Rectal smooth muscle tissue (tissue), 1 donor: ENCODE data around the gene CFL2.
A peak's percentile ranks its signal among the peaks of the same experiment; 100 is the strongest.
"Not testable (repeated sequence)": the region's sequence is repeated elsewhere in the genome, so short reads cannot be mapped to it uniquely, and the experiment has no call there.

Experiments used
- H3K27ac ChIP-seq: one replicate; pipeline ENCODE4 v1.7.0; 2013; ENCODE audit warnings: low read depth, low read length, inconsistent platforms
- H3K27me3 ChIP-seq: one replicate; pipeline ENCODE4 v1.7.0; 2013; ENCODE audit warnings: low read length; ENCODE audit not compliant: control insufficient read depth, insufficient read depth
- H3K36me3 ChIP-seq: one replicate; pipeline ENCODE4 v1.7.0; 2013; ENCODE audit warnings: low read length; ENCODE audit not compliant: control insufficient read depth, insufficient read depth
- H3K4me1 ChIP-seq: one replicate; pipeline ENCODE4 v1.7.0; 2013; ENCODE audit warnings: low read length; ENCODE audit not compliant: control insufficient read depth, insufficient read depth
- H3K4me3 ChIP-seq: one replicate; pipeline ENCODE4 v1.7.0; 2013; ENCODE audit warnings: low read length
- H3K9ac ChIP-seq: one replicate; pipeline ENCODE4 v1.7.0; 2013; ENCODE audit warnings: low read length

The CFL2 gene

DNA sequence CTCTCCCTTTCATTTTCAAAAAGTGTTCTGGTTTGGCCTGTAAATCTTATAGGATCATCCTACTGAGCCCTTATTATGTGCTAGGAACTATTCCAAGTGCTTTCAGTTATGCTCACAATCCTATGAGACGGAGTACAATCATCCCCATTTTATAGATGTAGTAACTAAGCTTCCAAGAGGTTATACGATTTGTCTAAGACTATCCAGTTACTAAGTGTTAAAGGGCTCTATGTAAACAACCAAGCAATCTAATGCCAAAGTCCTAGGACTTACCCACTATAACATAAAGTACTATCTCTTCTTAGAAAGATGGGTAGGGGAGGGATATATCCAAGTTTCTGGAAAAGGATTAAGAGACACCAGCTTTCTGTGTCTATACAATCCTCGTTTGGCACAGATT, 6.7 kb downstream of the CFL2 start:
- Histone ChIP-seq H3K27me3 (no peaks in the 10 kb centered on the region), H3K4me3 (no peak overlapping the region), H3K36me3 (peaks cover 2% of the 10 kb centered on the region), H3K27ac (no peak overlapping the region), H3K9ac (no peak overlapping the region), H3K4me1 (peaks cover 13% of the 10 kb centered on the region)

- H3K27me3 ChIP-seq, result no peaks in the 10 kb centered on the region
- H3K36me3 ChIP-seq, result no peaks in the 10 kb centered on the region
- H3K4me1 ChIP-seq, result no peaks in the 10 kb centered on the region
- no peak overlapping the region for H3K27ac ChIP-seq
- no peak overlapping the region for H3K9ac ChIP-seq
- no peak overlapping the region for H3K4me3 ChIP-seq
These were observed 12.6 kb downstream of the CFL2 start for GRCh38 chr14:34701808-34702207.

DNA sequence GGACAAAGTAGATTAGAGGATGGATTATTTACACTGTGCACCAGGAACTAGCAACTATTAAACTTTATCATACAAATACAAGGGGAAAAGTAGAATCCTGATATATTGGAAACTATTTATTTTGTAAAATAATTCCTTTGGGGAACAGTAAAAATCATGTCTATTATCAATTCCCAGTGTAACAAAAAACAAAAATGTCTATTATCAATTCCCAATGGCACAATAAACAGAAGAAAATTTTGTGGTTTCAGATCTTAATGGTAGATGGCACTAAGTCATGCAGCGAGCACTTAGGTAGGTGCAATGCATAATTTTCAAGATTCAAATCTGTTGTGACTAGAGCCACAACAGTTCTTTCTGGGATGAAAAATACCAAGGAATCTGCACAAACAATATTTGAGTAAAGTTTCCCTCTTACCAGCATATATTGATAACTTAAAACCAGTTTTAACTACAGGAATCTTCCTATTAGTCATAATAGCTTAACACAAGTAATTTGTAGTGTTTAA, 13.7 kb downstream of the CFL2 start:
- H3K4me1 ChIP-seq, result no peaks in the 10 kb centered on the region
- H3K27ac ChIP-seq, result no peak overlapping the region
- H3K9ac ChIP-seq, result no peak overlapping the region
- no peaks in the 10 kb centered on the region for H3K36me3 ChIP-seq
- no peaks in the 10 kb centered on the region for H3K27me3 ChIP-seq
- no peak overlapping the region for H3K4me3 ChIP-seq

DNA sequence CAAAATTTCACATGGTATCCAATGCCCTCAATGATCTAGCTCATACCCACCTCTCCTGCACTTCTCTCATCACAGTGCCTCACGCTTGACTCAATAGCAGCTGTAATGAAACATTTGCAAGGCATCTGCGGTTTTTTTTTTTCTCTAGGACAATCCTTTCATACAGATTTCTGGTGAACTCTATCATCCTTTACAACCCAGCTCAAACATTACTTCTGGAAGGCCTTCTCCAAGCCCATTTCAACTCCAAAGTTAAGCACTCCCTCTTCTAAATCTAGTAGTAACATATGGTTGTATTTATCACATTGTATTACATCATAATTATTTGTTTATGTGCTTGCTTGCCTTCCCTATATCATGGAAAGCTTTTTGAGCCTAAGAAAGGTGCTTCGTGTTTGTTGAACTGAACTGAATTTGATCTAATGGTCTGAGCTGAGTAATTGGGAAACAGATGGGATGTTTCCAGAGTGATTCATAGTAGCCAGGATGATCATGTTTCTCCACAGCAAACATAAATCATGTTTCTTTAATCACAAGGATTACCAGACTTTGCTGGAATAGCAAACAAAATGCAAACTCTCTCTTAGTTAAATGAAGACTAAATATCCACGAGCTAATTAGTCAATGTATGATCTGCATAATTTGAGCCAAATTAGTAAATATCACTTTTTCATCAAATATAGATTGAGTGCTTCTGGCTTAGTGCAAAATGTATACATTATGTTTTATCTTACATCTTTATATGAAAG, 14.3 kb downstream of the CFL2 start:
- no peak overlapping the region for H3K9ac ChIP-seq

DNA sequence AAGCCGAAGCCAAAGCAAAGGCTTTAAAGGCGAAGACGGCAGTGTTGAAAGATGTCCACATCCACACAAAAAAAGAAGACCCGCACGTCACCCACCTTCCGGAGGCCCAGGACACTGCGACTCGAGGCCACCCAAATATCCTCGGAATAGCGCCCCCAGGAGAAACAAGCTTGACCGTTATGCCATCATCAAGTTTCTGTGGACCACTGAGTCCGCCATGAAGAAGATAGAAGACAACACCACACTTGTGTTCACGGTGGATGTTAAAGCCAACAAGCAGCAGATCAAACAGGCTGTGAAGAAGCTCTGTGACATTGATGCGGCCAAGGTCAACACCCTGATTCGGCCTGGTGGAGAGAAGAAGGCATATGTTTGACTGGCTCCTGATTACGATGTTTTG, 20.2 kb downstream of the CFL2 start:
- H3K9ac ChIP-seq, H3K4me1 ChIP-seq, H3K4me3 ChIP-seq, H3K36me3 ChIP-seq, H3K27me3 ChIP-seq, H3K27ac ChIP-seq: not testable (repeated sequence)

More for the DNA sequence above, 14.3 kb downstream of the CFL2 start:
- H3K4me1 ChIP-seq, result no peaks in the 10 kb centered on the region
- no peak overlapping the region for H3K27ac ChIP-seq
- no peak overlapping the region for H3K4me3 ChIP-seq
- H3K36me3 ChIP-seq, result no peaks in the 10 kb centered on the region
- no peaks in the 10 kb centered on the region for H3K27me3 ChIP-seq

- Histone ChIP-seq H3K9ac (no peak overlapping the region), H3K27ac (no peak overlapping the region), H3K4me3 (peak overlapping the region; percentile 67), H3K36me3 (no peaks in the 10 kb centered on the region), H3K27me3 (no peaks in the 10 kb centered on the region), H3K4me1 (no peaks in the 10 kb centered on the region)
These were observed 21.0 kb downstream of the CFL2 start for GRCh38 chr14:34693228-34693939.

DNA sequence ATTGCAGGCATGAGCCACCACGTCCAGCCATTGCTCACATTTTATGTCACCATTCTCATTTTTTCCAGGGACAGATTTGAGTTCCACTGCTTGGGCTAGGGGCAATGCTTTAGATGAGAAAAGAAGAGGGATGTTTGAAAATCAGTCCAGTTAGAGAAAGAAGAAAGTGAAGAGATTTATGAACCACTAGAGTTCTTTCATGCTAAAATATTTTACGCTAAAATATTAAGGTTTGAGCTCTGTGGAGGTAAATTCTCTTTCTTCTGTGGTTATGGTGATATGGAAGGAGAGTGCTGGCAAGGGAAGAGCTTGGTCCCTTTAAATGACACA, 21.5 kb downstream of the CFL2 start:
- Histone ChIP-seq H3K27ac (no peak overlapping the region), H3K4me3 (peak overlapping the region; percentile 67), H3K9ac (no peak overlapping the region), H3K4me1 (no peaks in the 10 kb centered on the region), H3K27me3 (no peaks in the 10 kb centered on the region), H3K36me3 (no peaks in the 10 kb centered on the region)

DNA sequence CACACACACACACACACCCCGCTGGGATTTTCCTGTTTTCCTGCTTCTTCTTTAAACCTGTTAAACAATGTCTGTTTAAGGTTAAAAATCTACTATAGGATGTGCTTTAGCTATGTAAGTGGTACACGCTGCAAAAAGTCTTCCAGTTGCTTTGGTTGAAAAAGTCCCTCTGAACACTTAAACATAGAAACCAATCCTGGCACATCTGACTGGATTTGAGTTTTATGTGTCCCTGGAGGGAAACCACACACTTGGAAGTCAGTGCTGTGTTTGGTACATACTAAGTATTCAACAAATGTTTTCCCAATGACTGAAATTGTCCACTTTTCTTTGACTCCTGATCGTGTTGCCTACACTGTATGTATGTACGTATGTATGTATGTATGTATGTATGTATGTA, 22.0 kb downstream of the CFL2 start:
- H3K36me3 ChIP-seq, result no peaks in the 10 kb centered on the region
- H3K27me3 ChIP-seq, result no peaks in the 10 kb centered on the region
- H3K9ac ChIP-seq, result no peak overlapping the region
- no peaks in the 10 kb centered on the region for H3K4me1 ChIP-seq
- no peak overlapping the region for H3K4me3 ChIP-seq
- no peak overlapping the region for H3K27ac ChIP-seq

DNA sequence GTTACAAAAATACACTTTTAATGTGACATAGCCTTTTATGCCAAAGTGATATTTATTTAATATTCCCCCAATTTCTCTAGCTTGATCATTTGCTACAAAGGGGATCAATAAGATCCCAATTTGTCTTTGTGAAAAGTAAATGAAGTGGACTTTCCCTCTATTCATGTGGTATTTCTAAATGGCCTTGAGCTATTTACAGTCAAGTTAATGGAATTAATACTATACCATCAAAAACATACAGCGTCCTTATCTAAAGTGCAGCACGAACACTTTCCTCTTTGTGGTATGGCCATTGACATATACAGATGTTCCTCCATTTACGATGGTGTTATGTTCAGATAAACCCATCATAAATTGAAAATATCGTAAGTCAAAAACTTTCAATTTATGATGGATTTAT, 23.2 kb downstream of the CFL2 start:
- no peak overlapping the region for H3K27ac ChIP-seq
- no peaks in the 10 kb centered on the region for H3K27me3 ChIP-seq
- no peak overlapping the region for H3K9ac ChIP-seq
- H3K36me3 ChIP-seq, result no peaks in the 10 kb centered on the region
- H3K4me3 ChIP-seq, result no peak overlapping the region
- H3K4me1 ChIP-seq, result no peaks in the 10 kb centered on the region

- no peak overlapping the region for H3K9ac ChIP-seq
- no peaks in the 10 kb centered on the region for H3K27me3 ChIP-seq
- no peaks in the 10 kb centered on the region for H3K36me3 ChIP-seq
- H3K4me3 ChIP-seq, result no peak overlapping the region
- H3K27ac ChIP-seq, result no peak overlapping the region
- no peaks in the 10 kb centered on the region for H3K4me1 ChIP-seq
These were observed 25.8 kb downstream of the CFL2 start for GRCh38 chr14:34688470-34689206.

- Histone ChIP-seq H3K4me3 (no peak overlapping the region), H3K27me3 (no peaks in the 10 kb centered on the region), H3K36me3 (no peaks in the 10 kb centered on the region), H3K27ac (no peak overlapping the region), H3K9ac (no peak overlapping the region), H3K4me1 (no peaks in the 10 kb centered on the region)
These were observed 28.5 kb downstream of the CFL2 start for GRCh38 chr14:34685819-34686428.

- H3K9ac ChIP-seq, result no peak overlapping the region
- no peaks in the 10 kb centered on the region for H3K36me3 ChIP-seq
- no peak overlapping the region for H3K27ac ChIP-seq
- no peak overlapping the region for H3K4me3 ChIP-seq
- no peaks in the 10 kb centered on the region for H3K4me1 ChIP-seq
- no peaks in the 10 kb centered on the region for H3K27me3 ChIP-seq
These were observed 29.8 kb downstream of the CFL2 start for GRCh38 chr14:34684578-34684977.
